Dedifferentiated amniotic fluid mesenchymal stem cell (primary cell): ENCODE data around the gene ADNP.
"Not testable (repeated sequence)": the region's sequence is repeated elsewhere in the genome, so short reads cannot be mapped to it uniquely, and the experiment has no call there.

Experiments used
- DNase-seq: peaks from one replicate; pipeline ENCODE4 v3.0.0-alpha.2; 2016; ENCODE audit errors: extremely low spot score

Gene ADNP

GRCh38 chr20:50903353-50904051, 27.7 kb downstream of the ADNP start:
- no peak for DNase-seq

GRCh38 chr20:50901301-50901700, 29.9 kb downstream of the ADNP start:
- no peak for DNase-seq

GRCh38 chr20:50900261-50900660, 31.0 kb downstream of the ADNP start:
- DNase-seq, result no peak

- peak; percentile 34 for DNase-seq
Measured at GRCh38 chr20:50898475-50898874, 32.8 kb downstream of the ADNP start.

GRCh38 chr20:50895111-50895830, 36.0 kb downstream of the ADNP start:
- no peak for DNase-seq

GRCh38 chr20:50893620-50894019, 37.6 kb downstream of the ADNP start:
- DNase-seq, result no peak

GRCh38 chr20:50892394-50892793, 38.8 kb downstream of the ADNP start:
- DNase-seq, result no peak

GRCh38 chr20:50891138-50891537, 40.1 kb downstream of the ADNP start:
- no peak for DNase-seq

- no peak for DNase-seq
Measured at GRCh38 chr20:50887576-50887975, 43.7 kb downstream of the ADNP start.

- no peak for DNase-seq
Measured at GRCh38 chr20:50886184-50886790, 45.0 kb downstream of the ADNP start.

- DNase-seq, result no peak
Measured at GRCh38 chr20:50885781-50886180, 45.5 kb downstream of the ADNP start.

- no peak for DNase-seq
Measured at GRCh38 chr20:50885068-50885467, 46.2 kb downstream of the ADNP start.

- DNase-seq, result no peak
Measured at GRCh38 chr20:50883856-50884255, 47.4 kb downstream of the ADNP start.

GRCh38 chr20:50881759-50882424, 49.3 kb downstream of the ADNP start:
- DNase-seq, result not testable (repeated sequence)

GRCh38 chr20:50879649-50880550, 51.3 kb downstream of the ADNP start:
- DNase-seq, result no peak

- no peak for DNase-seq
Measured at GRCh38 chr20:50877232-50877743, 53.9 kb downstream of the ADNP start.

- DNase-seq, result no peak
Measured at GRCh38 chr20:50876816-50877215, 54.4 kb downstream of the ADNP start.

- no peak for DNase-seq
Measured at GRCh38 chr20:50876063-50876685, 55.1 kb downstream of the ADNP start.

- no peak for DNase-seq
Measured at GRCh38 chr20:50874758-50875665, 56.2 kb downstream of the ADNP start.
